Activated naive CD4-positive, alpha-beta T cell treated with Interleukin-2 at 50 U/mL for 16 hours (primary cell): ENCODE results near the gene PLD6.

Experiments used
- DNase-seq: peaks from one replicate; pipeline ENCODE4 v3.0.0-alpha.2; 2020

The PLD6 gene

GRCh38 chr17:17226451-17227265 is 20.5 kb upstream of the PLD6 start:
- DNase-seq, result no peak

- no peak for DNase-seq
These were observed 19.8 kb upstream of the PLD6 start for GRCh38 chr17:17225901-17226300.

- no peak for DNase-seq
These were observed 18.0 kb upstream of the PLD6 start for GRCh38 chr17:17224137-17224536.

- DNase-seq, result no peak
These were observed 17.6 kb upstream of the PLD6 start for GRCh38 chr17:17223736-17224135.

- no peak for DNase-seq
These were observed 15.2 kb upstream of the PLD6 start for GRCh38 chr17:17221329-17221728.

- DNase-seq, result no peak
These were observed 14.4 kb upstream of the PLD6 start for GRCh38 chr17:17220529-17220928.

- no peak for DNase-seq
These were observed 11.9 kb upstream of the PLD6 start for GRCh38 chr17:17217995-17218394.

- no peak for DNase-seq
These were observed 10.6 kb upstream of the PLD6 start for GRCh38 chr17:17216776-17217175.

GRCh38 chr17:17216236-17216635 is 10.1 kb upstream of the PLD6 start:
- no peak for DNase-seq

GRCh38 chr17:17215575-17215974 is 9.4 kb upstream of the PLD6 start:
- DNase-seq, result no peak

GRCh38 chr17:17214646-17215436 is 8.7 kb upstream of the PLD6 start:
- DNase-seq, result no peak

- no peak for DNase-seq
These were observed 7.6 kb upstream of the PLD6 start for GRCh38 chr17:17213775-17214174.

GRCh38 chr17:17207998-17208397 is 1.9 kb upstream of the PLD6 start:
- DNase-seq, result no peak

- no peak for DNase-seq
These were observed 791 bp upstream of the PLD6 start for GRCh38 chr17:17206913-17207335.

- DNase-seq, result peak; percentile 76
These were observed 587 bp downstream of the PLD6 start for GRCh38 chr17:17205368-17206123.

GRCh38 chr17:17204635-17205231 is 1.4 kb downstream of the PLD6 start:
- DNase-seq, result no peak

- no peak for DNase-seq
These were observed 2.0 kb downstream of the PLD6 start for GRCh38 chr17:17204041-17204591.

- DNase-seq, result no peak
These were observed 2.9 kb downstream of the PLD6 start for GRCh38 chr17:17203173-17203730.

GRCh38 chr17:17201907-17202306 is 4.2 kb downstream of the PLD6 start:
- no peak for DNase-seq

- DNase-seq, result no peak
These were observed 4.9 kb downstream of the PLD6 start for GRCh38 chr17:17201271-17201670.

GRCh38 chr17:17200831-17201230 is 5.3 kb downstream of the PLD6 start:
- DNase-seq, result no peak

- DNase-seq, result no peak
These were observed 5.8 kb downstream of the PLD6 start for GRCh38 chr17:17200311-17200710.
